Putamen (tissue), 1 donor: ENCODE measurements around the gene DAZAP2.
A peak's percentile ranks its signal among the peaks of the same experiment; 100 is the strongest.
"Not testable (repeated sequence)": the region's sequence is repeated elsewhere in the genome, so short reads cannot be mapped to it uniquely, and the experiment has no call there.

Experiments used
- DNase-seq: peaks from one replicate; pipeline ENCODE4 v3.0.0-alpha.2; 2016; ENCODE audit warnings: low spot score

Gene DAZAP2

GRCh38 chr12:51217133-51217967 lies 21.3 kb upstream of the DAZAP2 start:
- DNase-seq, result peak; percentile 47

- DNase-seq, result peak; percentile 88
Measured at GRCh38 chr12:51217968-51218606, 20.5 kb upstream of the DAZAP2 start, which contains the start of gene POU6F1. Gene POU6F1, minus strand, starts transcription at chr12:51218062. Its CDS starts 11,226 bp downstream, at chr12:51206836.

DNA sequence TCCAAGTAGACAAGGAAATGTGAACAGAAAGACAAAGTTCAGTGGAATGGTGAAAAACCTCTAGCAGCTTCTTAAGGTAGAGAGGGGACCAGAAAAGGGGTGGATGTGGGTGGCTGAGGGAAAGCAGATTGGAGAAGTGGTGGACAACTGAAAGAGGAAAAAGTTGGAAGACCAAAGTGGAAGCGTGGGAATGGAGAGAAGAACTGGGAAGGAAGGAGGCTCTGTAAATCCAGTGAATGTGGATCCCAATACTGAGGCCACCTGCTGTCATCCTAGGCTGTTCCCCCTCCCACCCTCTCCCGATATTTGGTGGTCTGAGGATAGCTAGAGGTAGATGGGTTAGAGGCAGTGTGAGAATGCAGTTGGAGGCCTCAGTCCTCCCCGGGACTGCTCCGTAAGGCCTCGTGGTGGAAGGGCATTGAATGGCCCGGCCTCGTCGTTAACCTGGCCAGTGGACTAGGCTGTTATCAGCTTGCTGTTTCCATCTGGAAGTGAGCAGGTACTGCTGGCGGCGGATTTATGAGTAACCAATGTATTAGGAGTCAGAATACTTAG lies 19.9 kb upstream of the DAZAP2 start:
- no peak for DNase-seq

GRCh38 chr12:51219322-51219721 lies 19.3 kb upstream of the DAZAP2 start:
- DNase-seq, result no peak

GRCh38 chr12:51219857-51220256 lies 18.8 kb upstream of the DAZAP2 start:
- not testable (repeated sequence) for DNase-seq

DNA sequence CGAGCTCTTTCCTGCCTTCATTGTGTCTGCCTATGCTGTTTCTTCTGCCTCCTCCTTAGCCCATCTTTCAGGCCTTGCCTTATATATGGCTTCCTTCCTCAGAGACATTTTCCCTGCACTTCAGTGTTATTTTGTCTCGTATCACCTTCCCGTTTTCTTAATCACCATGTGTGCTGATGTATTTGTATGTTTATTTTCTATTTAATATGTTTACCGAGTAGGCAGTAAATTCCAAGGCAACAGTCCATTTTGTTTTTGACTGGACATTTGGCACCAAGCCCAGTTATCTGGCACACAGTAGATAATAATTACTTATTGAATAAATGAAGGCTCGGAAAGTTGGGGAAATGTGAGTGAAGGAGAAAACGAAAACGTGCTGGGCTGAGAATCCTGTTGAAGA lies 16.2 kb upstream of the DAZAP2 start:
- no peak for DNase-seq

DNA sequence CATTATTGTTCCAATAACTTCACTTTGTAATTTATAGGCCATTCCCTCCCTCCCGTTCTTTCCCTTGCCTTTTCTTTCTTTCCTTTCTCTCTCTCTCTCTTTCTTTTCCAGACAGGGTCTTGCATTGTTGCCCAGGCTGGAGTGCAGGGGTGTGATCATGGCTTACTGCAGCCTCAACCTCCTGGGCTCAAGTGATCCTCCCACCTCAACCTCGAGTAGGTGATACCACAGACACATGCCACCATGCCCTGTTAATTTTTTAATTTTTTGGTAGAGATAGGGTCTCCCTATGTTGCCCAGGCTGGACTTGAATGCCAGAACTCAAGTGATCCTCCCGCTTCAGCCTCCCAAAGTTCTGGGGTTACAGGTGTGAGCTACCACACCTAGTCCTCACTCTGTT lies 14.0 kb upstream of the DAZAP2 start:
- no peak for DNase-seq

DNA sequence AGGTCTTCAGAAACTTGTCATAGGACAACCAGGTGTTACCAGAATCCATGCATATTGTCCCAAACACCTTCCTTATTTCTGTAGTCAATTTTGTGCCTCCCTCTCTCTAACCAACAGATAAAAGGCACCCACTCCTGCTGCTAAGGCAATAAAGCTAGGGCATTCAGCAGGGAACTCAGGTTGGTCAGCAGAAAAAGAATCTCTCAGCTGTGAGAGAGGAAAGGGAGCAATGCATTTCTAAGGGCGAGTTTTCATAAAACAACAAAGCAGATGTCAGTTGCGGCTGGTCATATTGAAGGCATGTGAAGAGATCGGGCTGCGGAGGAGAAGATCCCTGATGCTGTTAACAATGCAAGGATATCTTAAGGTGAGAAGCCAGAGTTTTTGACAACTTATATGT lies 13.4 kb upstream of the DAZAP2 start:
- DNase-seq, result no peak

- DNase-seq, result peak; percentile 51
Measured at GRCh38 chr12:51225771-51226170, 12.9 kb upstream of the DAZAP2 start.

DNA sequence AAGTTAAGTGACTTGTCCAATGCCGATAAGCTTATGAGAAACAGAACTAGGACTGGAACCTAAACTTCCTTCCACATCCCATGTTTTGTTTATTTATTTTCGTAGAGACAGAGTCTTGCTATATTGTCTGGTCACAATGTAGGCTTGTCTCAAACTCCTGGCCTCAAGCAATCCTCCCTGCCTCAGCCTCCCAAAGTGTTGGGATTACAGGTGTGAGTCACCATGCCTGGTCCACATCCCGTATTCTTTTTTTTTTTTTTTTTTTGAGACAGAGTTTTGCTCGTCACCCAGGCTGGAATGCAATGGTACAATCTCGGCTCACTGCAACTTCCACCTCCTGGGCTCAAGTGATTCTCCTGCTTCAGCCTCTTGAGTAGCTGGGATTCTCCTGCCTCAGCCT lies 11.5 kb upstream of the DAZAP2 start:
- DNase-seq, result not testable (repeated sequence)

DNA sequence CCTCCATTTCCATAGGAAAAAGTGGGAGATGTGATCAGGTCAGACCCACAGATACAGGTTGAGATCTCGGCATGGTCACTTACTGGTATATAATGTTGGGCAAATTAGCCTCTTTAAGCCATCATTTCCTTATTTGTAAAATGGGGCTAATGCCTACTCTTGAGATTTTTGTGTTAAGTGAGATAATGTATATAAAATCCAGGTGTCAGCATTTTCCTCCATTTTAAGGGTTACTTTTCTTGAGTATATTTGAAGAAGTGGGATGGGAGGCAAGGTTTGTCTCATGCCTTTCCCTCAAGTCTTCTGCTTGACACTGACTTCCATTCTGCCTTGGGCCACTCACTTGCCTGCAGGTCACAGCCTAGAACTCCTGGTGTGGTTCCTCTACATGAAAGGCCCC lies 10.7 kb upstream of the DAZAP2 start:
- DNase-seq, result no peak

GRCh38 chr12:51229116-51229809 lies 9.4 kb upstream of the DAZAP2 start:
- no peak for DNase-seq

GRCh38 chr12:51232642-51233041 lies 6.0 kb upstream of the DAZAP2 start:
- no peak for DNase-seq

DNA sequence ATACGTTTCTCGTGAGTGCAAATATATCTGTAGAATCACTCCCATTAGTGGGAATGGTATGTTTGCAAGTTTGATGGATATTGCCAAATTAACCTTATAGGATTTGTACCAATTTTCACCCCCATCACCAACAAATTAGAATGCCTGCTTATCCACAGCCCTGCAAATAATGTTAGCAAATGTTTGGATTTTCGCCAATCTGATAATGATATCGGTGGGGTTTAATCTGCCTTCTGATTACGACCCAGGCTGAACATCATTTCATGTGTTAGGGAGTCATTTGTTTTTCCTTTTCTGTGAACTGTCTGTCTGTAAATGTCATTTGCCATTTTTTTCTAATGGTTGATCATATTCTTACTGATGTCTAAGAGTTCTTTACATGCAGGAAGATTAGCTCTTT lies 4.1 kb upstream of the DAZAP2 start:
- no peak for DNase-seq

GRCh38 chr12:51238037-51238509 lies 553 bp upstream of the DAZAP2 start:
- no peak for DNase-seq

DNA sequence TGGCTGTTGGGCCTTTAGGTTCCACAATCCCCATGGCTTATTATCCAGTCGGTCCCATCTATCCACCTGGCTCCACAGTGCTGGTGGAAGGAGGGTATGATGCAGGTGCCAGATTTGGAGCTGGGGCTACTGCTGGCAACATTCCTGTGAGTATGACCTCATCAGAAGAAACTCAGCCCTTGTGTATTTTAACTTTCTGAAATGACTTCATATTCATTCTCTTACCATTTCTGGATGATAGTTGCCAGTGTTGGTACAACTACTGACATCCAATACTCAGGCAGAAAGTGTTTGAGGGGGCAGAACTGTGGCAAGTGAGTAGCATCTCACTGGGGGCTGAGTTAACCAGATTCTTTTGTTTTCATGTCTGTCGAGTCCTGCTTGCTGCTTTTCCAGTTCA lies 2.3 kb downstream of the DAZAP2 start:
- DNase-seq, result no peak

DNA sequence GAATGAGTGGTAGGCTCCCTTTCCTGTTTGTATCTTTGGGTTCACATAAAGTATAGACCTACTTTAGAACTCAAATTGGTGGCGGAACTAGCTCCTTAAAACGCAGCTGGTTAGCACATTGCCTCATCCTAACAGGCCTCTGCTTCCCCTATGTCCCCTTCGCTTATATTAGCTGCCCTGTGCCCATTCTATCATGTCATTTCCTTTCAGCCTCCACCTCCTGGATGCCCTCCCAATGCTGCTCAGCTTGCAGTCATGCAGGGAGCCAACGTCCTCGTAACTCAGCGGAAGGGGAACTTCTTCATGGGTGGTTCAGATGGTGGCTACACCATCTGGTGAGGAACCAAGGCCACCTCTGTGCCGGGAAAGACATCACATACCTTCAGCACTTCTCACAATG lies 3.5 kb downstream of the DAZAP2 start:
- no peak for DNase-seq

GRCh38 chr12:51242876-51243275 lies 4.2 kb downstream of the DAZAP2 start:
- no peak for DNase-seq

- no peak for DNase-seq
Measured at GRCh38 chr12:51244269-51244668, 5.6 kb downstream of the DAZAP2 start.

DNA sequence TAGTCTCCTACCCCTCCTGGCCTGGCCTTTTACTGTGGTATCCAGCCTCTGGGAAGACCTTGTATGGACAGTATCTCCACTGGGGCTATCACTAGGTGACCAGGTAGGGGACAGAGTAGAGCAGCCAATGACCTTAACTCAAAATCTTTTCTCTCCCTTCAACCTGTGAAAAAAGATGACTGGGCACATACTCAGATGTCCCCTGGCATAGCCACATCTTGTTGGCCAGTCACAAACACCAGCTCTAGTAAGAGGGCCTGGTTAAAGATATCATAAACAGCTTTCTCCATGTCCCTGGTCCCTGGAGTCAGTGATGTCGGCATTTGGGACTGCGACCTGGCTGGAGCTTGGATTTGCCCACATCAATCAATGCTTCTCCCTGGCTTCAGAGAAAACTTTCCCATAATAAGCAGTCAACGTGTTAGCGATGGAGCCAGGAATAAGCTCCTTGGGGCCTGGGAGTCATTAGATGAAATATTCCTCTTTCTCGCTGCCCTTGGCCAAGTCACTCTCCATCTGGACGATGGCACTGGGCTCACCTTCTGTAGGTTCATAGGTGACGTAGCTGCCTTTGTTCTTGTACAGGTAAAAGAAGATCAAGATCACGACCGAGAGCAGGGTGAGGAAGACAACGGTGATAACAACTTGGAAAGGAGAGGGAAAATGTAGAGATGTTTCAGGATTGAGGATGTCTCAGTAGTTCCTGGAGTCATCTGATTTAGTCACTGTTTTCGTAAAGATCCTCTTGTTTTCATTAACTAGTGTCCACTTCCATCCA lies 7.0 kb downstream of the DAZAP2 start:
- no peak for DNase-seq

DNA sequence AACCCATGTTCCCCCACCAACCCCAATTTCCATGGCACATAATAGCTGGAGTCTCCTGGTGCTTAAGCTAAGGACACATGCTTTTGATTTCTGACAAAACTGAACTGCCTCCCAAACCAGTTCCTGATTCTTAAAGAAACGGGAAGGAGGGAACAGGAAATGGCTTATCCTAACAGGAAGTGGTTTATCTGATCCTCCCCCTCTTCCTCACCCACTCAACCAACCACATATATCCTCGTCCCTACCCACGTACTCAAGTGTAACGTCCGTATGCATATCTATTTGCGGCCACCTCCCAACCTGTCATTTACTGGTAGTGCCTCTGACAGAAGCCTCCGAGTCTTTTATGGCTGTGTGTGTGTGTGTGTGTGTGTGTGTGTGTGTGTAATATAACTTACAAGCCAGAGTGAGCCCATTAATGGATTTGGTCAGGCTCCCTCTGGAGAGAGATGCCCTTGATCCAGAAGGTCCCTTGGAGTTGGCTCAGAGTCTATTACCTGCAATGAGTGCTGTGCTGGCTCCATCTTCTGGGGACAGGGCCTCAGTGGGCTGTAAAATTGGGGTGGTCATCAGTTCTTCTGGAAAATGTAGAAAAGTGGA lies 7.7 kb downstream of the DAZAP2 start:
- DNase-seq, result no peak
